Stomach (tissue), 9 donors: Measurements from ENCODE around the gene GAD2. TPM values are rescaled to one million over a fixed set of nuclear protein-coding genes. Genes with fewer than 3 reads are reported as not detected.

Experiments used
- DNase-seq, 2 donors: peaks; one replicate each; pipeline versions ENCODE4 v3.0.0 to v3.0.0-alpha.2; 2013 to 2019
- H3K27ac ChIP-seq, 5 donors: fragments of 200-600 bp in 4 of 5; sonication (generic) in 4 of 5; one replicate each; pipeline ENCODE4 v1.5.1; 2013 to 2019; ENCODE audit warnings: mild to moderate bottlenecking in 1 of 5, moderate library complexity in 1 of 5
- H3K27me3 ChIP-seq, 3 donors: fragments of 200-600 bp; sonication (generic); one replicate each; pipeline ENCODE4 v1.5.1; 2017 to 2019; ENCODE audit warnings: mixed run types in 1 of 3
- H3K36me3 ChIP-seq, 4 donors: fragments of 200-600 bp; sonication (generic); 1 replicate in 3 of 4; 2 replicates in 1 of 4; pipeline ENCODE4 v1.5.1; 2016 to 2019
- H3K4me1 ChIP-seq, 4 donors: fragments of 200-600 bp; sonication (generic); one replicate each; pipeline ENCODE4 v1.5.1; 2016 to 2019
- H3K4me3 ChIP-seq, 4 donors: fragments of 200-600 bp; sonication (generic) in 3 of 4; one replicate each; pipeline ENCODE4 v1.5.1; 2016 to 2019; ENCODE audit warnings: mild to moderate bottlenecking in 1 of 4
- H3K9me3 ChIP-seq, 4 donors: fragments of 200-600 bp; sonication (generic); one replicate each; pipeline ENCODE4 v1.5.1; 2016 to 2019
- CTCF ChIP-seq, 7 experiments: fragments of 450-650 bp in 4 of 7; fragments of 200-600 bp in 3 of 7; sonication (generic) in 3 of 7; IDR thresholded peaks; one replicate each; pipeline ENCODE4 v1.5.1; 2016 to 2019; ENCODE audit warnings: antibody characterized with exemption in 7 of 7, control low read depth in 2 of 7, mild to moderate bottlenecking in 1 of 7
- EP300 ChIP-seq: sonication (generic); formaldehyde crosslinking; IDR thresholded peaks from one replicate; pipeline ENCODE4 v1.6.1; 2017; ENCODE audit warnings: antibody characterized with exemption
- POLR2A ChIP-seq, 4 donors: fragments of 450-650 bp; IDR thresholded peaks; one replicate each; pipeline ENCODE4 v1.6.1; 2016; ENCODE audit warnings: antibody characterized with exemption in 4 of 4, control low read depth in 2 of 4, mild to moderate bottlenecking in 1 of 4, moderate library complexity in 1 of 4
- POLR2AphosphoS5 ChIP-seq, 3 donors: sonication (generic); formaldehyde crosslinking; IDR thresholded peaks; one replicate each; pipeline ENCODE4 v1.6.1; 2016; ENCODE audit warnings: antibody characterized with exemption in 3 of 3
- WGBS, 5 donors: extraction: QIAGEN DNeasy Blood & Tissue Kit in 3 of 5; methylation state at CpG; one replicate each; pipeline versions ENCODE4 v1.1.5 to v1.1.7; 2013 to 2018; 5-methylcytosine and 5-hydroxymethylcytosine counted together
- intact Hi-C: fragments of 100-400 bp; cut with DNase I; formaldehyde crosslinking; loops from one replicate; pipeline ENCODE4 v1.15.1; 2023; ENCODE audit warnings: low total_unique reads
- polyA plus RNA-seq, 3 donors: library from polyadenylated mRNA; stranded (reverse); fragments of 200-250 nt; gene quantifications; one replicate each; pipeline ENCODE4 v1.2.3, GENCODE V29; 2013
- total RNA-seq, 5 donors: library from RNA; depleted of rRNA; stranded (reverse); fragments of >200 nt; gene quantifications; one replicate each; pipeline versions ENCODE4 v1.1.0 to v1.2.3, GENCODE V29; 2014 to 2016
- donor health status: healthy with polysubstance abuse.
- donor health status: Bipolar disorder and iron deficiency.
- donor health status: healthy.

The GAD2 gene
- total and polyA plus RNA-seq, 8 donors, result 0.15 to 1.1 (median 0.55) TPM; not detected in 4

GRCh38 chr10:26235761-26236160, 19.2 kb downstream of the GAD2 start:
- TF ChIP-seq POLR2A (IDR thresholded peaks at IDR 0.05) (no peak), POLR2AphosphoS5 (IDR thresholded peaks at IDR 0.05) (no peak), EP300 (no peak), CTCF (IDR thresholded peaks at IDR 0.05) (no peak)
- WGBS, 5 donors, result 86 to 96% (median 92%) methylated on average over 6 of the region's 6 CpGs
- H3K27ac ChIP-seq, result no peak overlapping the region
- H3K36me3 ChIP-seq, result no peaks in the 10 kb centered on the region
- intact Hi-C loops, result no loop called here
- no peaks in the 10 kb centered on the region for H3K9me3 ChIP-seq
- no peak overlapping the region for H3K4me3 ChIP-seq
- peaks cover 0 to 3% (median 0%) of the 10 kb centered on the region in 3 donors for H3K27me3 ChIP-seq
- no peaks in the 10 kb centered on the region for H3K4me1 ChIP-seq
- DNase-seq, result no peak

GRCh38 chr10:26238378-26238777, 21.8 kb downstream of the GAD2 start:
- no peak overlapping the region for H3K4me3 ChIP-seq
- WGBS, 5 donors, result 29 to 70% (median 41%) methylated on average over 2 of the region's 2 CpGs
- H3K27ac ChIP-seq, result no peak overlapping the region
- H3K36me3 ChIP-seq, result no peaks in the 10 kb centered on the region
- H3K27me3 ChIP-seq, result peaks cover 0 to 5% (median 0%) of the 10 kb centered on the region in 3 donors
- H3K4me1 ChIP-seq, result no peaks in the 10 kb centered on the region
- TF ChIP-seq POLR2A (IDR thresholded peaks at IDR 0.05) (no peak), EP300 (no peak), POLR2AphosphoS5 (IDR thresholded peaks at IDR 0.05) (no peak), CTCF (IDR thresholded peaks at IDR 0.05) (no peak)
- intact Hi-C loops, result no loop called here
- DNase-seq, result no peak
- H3K9me3 ChIP-seq, result no peaks in the 10 kb centered on the region

- no peaks in the 10 kb centered on the region for H3K36me3 ChIP-seq
- no peak for DNase-seq
- no peaks in the 10 kb centered on the region for H3K9me3 ChIP-seq
- H3K4me1 ChIP-seq, result no peaks in the 10 kb centered on the region
- H3K27ac ChIP-seq, result no peak overlapping the region
- H3K27me3 ChIP-seq, result peaks cover 0 to 5% (median 0%) of the 10 kb centered on the region in 3 donors
- H3K4me3 ChIP-seq, result no peak overlapping the region
- TF ChIP-seq POLR2AphosphoS5 (IDR thresholded peaks at IDR 0.05), result no peak
- intact Hi-C loops, result no loop called here
- WGBS, 5 donors, result 45 to 51% (median 48%) methylated on average over 5 of the region's 5 CpGs
Measured at GRCh38 chr10:26242706-26243350, 26.3 kb downstream of the GAD2 start.

- intact Hi-C loops, result no loop called here
- WGBS, 5 donors, result 64 to 91% (median 69%) methylated on average over 4 to 5 of the region's 5 CpGs
- no peak for TF ChIP-seq EP300
- no peak for TF ChIP-seq POLR2A (IDR thresholded peaks at IDR 0.05)
- no peak for TF ChIP-seq POLR2AphosphoS5 (IDR thresholded peaks at IDR 0.05)
- TF ChIP-seq CTCF (IDR thresholded peaks at IDR 0.05), result no peak
- peaks cover 0 to 5% (median 0%) of the 10 kb centered on the region in 3 donors for H3K27me3 ChIP-seq
- DNase-seq, result no peak
- H3K4me3 ChIP-seq, result no peak overlapping the region
- no peaks in the 10 kb centered on the region for H3K4me1 ChIP-seq
- H3K27ac ChIP-seq, result no peak overlapping the region
- H3K9me3 ChIP-seq, result no peaks in the 10 kb centered on the region
- H3K36me3 ChIP-seq, result no peaks in the 10 kb centered on the region
Measured at GRCh38 chr10:26243351-26243720, 26.8 kb downstream of the GAD2 start.

GRCh38 chr10:26249681-26250080, 33.1 kb downstream of the GAD2 start:
- Histone ChIP-seq H3K9me3 (no peaks in the 10 kb centered on the region), H3K4me3 (no peak overlapping the region), H3K27me3 (peaks cover 0 to 5% (median 0%) of the 10 kb centered on the region in 3 donors), H3K4me1 (no peaks in the 10 kb centered on the region), H3K36me3 (no peaks in the 10 kb centered on the region), H3K27ac (no peak overlapping the region)
- TF ChIP-seq POLR2AphosphoS5 (IDR thresholded peaks at IDR 0.05) (no peak), CTCF (IDR thresholded peaks at IDR 0.05) (no peak), POLR2A (IDR thresholded peaks at IDR 0.05) (no peak), EP300 (no peak)
- DNase-seq, result no peak
- intact Hi-C loops, result no loop called here
- WGBS, 5 donors, result 75 to 90% (median 80%) methylated on average over 6 of the region's 6 CpGs
